C4-2B (cell line): ENCODE results near the gene AWAT2.

Source experiments
- H3K27ac ChIP-seq: fragments of 450-650 bp; 2 replicates; pipeline ENCODE4 v1.5.1; 2017
- ZFX ChIP-seq: fragments of 450-650 bp; IDR thresholded peaks from 2 replicates; pipeline ENCODE4 v1.6.1; 2017
- TF ChIP-seq, protein P1 (sequence below): fragments of 450-650 bp; conservative IDR thresholded peaks from 2 replicates; pipeline ENCODE4 v1.5.1; 2017; ENCODE audit warnings: mild to moderate bottlenecking

AWAT2 gene

DNA sequence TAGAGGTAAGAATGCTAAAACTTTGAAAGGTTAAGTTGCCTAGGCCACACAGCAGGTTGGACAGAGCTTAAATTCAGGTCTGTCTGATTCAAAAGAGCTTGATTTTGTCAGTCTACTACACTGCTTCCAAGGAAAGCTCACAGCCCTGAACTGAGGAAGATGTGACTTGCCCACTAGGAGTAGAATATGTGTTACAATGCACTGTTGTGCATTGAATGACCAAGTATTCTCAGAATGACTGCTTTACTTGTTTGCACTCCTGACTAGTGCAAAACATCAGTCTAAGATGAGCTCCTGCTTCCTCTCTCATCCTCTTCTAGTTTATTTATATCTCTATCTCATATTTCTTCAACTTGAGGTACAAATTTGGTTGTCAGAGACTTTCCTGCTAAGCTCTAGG is 56.2 kb downstream of the AWAT2 start:
- H3K27ac ChIP-seq = no peak overlapping the region
- TF ChIP-seq, protein P1, sequence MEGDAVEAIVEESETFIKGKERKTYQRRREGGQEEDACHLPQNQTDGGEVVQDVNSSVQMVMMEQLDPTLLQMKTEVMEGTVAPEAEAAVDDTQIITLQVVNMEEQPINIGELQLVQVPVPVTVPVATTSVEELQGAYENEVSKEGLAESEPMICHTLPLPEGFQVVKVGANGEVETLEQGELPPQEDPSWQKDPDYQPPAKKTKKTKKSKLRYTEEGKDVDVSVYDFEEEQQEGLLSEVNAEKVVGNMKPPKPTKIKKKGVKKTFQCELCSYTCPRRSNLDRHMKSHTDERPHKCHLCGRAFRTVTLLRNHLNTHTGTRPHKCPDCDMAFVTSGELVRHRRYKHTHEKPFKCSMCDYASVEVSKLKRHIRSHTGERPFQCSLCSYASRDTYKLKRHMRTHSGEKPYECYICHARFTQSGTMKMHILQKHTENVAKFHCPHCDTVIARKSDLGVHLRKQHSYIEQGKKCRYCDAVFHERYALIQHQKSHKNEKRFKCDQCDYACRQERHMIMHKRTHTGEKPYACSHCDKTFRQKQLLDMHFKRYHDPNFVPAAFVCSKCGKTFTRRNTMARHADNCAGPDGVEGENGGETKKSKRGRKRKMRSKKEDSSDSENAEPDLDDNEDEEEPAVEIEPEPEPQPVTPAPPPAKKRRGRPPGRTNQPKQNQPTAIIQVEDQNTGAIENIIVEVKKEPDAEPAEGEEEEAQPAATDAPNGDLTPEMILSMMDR = no peak
- no peak for TF ChIP-seq ZFX

DNA sequence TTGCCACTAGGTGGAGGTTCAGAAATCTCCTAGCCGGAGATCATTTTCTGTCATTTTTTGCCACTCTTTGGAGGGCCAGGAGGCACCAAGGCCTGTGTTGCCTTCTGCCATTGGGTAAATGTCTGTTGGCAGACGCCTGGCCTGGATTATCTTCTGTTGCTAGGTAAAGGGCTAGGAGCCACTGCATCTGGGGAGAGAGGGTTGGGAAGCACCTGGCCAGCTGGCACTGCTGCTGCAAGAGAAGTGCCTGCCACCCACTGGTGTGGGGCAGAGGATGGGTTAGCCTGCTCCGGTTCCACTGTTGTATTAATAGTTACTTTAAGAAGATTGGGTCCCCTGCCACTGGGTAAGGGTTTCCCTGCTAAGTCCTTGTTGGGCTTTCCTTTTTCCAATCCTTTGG is 58.1 kb downstream of the AWAT2 start:
- H3K27ac ChIP-seq = no peak overlapping the region
- TF ChIP-seq, protein P1 = no peak
- no peak for TF ChIP-seq ZFX
